Stimulated activated CD8-positive, alpha-beta memory T cell treated with anti-CD3 and anti-CD28 coated beads, Interleukin-15, amount 100 ng/mL, for 4 hours (primary cell): ENCODE measurements around the gene MCF2L.

Source experiments
- DNase-seq, 2 donors: peaks; one replicate each; pipeline ENCODE4 v3.0.0-alpha.2; 2020; ENCODE audit warnings: low read depth in 2 of 2

Gene MCF2L

DNA sequence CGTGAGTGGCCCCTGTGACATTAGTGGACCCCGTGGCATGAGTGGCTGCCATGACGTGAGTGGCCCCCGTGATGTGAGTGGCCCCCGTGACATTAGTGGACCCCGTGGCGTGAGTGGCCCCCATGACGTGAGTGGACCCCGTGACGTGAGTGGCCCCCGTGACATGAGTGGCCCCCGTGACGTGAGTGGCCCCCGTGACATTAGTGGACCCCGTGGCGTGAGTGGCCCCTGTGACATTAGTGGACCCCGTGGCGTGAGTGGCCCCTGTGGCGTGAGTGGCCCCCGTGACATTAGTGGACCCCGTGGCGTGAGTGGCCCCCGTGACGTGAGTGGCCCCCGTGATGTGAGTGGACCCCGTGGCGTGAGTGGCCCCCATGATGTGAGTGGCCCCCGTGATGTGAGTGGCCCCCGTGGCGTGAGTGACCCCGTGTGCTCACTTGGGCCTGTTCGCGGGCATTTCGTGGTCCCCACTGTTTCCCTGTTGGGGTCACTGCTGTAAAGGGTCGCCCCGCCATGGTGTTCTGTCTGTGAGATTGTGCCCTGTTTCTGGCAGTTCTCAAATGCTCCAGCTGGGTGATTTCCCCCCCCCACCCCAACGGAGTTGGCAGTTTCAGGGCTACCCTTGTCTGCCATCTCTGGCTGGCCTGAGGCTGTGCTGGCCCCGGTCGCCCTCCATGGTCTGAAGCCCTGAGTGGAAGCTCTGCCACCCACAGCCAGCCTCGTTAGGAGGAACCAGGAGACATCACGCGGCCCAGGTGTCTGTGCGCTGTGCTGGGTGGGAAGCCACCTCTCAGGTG lies 64.2 kb downstream of the MCF2L start:
- DNase-seq = no peak

DNA sequence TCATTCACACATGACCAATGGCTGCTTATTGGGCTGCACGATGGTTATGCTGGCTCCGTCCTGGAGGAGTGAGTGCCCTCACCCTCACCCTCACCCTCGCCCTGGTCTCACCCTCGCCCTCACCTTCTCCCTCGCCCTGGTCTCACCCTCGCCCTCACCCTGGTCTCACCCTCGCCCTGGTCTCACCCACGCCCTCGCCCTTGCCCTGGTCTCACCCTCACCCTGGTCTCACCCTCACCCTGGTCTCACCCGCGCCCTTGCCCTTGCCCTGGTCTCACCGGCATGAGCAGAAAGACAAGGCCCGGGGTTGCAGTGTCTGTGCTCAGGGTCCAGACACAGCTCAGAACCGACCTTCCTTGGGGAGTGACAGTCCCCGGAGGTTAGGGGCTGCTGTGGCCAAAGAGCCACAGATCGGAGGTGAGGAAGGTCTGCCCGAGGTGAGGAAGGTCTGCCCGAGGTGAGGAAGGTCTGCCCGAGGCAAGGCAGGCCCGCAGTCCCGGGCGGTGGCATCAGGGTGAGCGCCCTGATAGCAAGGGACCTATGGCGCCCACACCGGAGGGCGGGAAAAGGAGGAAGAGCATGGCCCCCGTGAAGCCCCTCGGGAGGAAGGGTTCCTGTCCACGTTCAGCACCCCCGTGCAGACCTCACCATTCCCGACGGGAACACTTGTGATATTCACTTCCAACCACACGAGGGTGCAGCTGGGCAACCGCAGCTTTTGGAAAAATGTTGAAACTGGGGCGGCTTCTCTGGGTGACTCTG lies 65.6 kb downstream of the MCF2L start:
- DNase-seq = no peak

DNA sequence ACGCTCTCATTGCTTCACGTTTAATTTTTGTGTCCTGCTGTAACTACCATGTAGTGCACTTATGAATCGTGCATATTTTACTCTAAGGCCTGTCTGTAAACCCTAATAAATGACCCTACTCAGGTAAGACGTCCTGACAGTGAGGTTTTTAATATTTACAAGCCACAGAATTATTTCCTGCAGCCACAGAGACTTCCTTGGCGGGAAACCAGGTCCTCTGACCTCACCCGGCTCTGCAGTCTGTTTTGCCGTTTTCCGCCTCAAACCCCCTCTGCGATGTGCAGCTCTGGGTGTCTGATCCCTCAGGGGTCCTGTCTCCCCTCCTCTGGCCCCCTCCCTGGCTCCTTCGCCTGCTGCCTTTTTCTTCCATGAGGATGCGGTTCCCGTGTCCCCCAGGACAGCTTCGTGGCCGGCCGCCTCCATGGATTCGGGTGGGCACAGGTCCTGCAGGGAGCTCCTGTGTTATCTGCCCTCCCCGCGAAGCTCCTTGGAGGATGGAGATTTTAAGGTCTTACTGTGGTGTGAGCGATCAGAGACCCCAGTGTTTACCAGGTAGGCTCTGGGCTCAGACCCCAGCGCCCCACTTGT lies 66.3 kb downstream of the MCF2L start:
- no peak for DNase-seq

DNA sequence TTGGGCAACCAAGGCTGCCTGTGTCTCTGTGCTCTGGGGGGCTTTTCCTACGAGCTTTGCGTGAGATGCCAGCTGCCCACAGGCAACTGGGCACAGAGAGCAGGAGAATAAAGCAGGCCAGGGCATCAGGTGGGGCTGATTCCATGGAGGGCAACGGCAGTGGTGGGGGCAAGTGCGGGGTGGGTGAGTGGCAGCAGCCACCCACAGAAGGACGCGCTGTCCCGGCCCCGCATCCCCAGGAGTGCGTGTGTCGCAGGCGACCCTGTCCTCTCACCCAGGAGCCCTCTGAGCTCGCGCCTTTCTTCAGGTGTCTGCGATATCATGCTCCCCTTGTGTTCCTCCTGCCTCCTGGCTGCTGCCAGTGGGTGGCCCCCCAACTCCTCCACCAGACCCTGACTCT lies 67.4 kb downstream of the MCF2L start:
- DNase-seq = no peak

DNA sequence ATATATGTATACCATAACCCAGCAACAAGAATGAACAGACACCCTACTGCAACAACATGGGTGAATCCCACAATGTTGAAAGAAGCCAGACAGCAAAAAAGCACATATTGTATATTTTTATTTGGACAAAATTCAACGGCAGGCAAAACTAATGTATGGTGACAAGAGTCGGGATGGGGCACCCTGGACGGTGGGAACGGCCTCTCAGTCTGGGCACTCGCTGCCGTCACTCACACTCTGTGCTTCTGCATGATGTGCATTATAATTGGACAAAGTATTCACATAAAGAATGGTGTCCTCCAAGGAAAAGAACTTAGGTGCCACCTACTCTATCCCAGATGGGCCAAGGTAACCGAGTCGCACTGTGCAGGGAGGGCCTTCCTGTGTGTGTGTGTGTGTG lies 71.0 kb downstream of the MCF2L start:
- no peak for DNase-seq

DNA sequence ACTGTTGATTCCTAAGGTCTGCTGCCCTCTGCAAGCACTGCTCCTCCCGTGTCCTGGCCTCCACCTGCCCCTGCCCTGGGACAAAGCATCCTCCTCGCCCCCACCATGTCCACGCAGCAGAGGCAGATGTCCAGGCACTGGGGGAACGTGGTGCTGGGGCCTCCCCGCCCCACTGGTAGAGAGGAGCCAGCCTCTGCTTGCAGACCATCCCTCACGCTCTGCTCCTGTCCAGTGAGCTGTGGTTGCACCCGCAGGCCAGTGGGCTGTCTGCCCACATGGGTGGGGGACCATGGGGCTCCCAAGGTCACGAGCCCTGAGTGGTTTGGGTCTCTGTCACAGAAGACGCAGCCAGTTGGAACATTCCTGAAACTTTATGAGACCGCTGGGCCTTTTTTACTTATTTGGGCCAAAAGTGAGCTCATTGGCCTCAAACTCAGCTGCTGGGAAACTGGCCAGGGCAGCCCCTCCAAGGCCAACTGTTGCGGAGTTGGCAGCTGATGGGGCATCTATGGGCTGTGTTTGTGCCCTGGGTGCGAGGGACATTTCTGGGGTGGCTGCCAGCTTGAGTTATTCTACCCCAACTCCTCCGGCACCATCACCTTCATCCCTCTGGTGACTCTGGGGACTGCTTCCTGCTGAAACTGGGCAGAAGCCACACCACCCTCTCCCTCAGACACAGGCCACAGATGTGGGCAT lies 71.7 kb downstream of the MCF2L start:
- no peak for DNase-seq

DNA sequence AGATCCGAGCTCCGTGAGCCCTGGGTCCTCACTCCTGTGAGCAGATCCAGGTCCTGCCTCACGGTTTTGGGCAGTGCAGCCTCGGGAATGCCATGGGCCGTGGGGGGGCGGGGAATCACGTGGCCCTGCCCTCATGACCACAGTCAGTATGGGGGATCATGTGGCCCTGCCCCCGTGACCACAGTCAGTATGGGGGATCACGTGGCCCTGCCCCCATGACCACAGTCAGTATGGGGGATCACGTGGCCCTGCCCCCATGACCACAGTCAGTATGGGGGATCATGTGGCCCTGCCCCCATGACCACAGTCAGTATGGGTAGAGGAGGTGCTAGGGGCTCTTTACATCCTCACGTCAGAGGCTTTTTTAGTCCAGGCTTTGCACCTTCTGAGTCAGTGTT lies 72.3 kb downstream of the MCF2L start:
- no peak for DNase-seq

DNA sequence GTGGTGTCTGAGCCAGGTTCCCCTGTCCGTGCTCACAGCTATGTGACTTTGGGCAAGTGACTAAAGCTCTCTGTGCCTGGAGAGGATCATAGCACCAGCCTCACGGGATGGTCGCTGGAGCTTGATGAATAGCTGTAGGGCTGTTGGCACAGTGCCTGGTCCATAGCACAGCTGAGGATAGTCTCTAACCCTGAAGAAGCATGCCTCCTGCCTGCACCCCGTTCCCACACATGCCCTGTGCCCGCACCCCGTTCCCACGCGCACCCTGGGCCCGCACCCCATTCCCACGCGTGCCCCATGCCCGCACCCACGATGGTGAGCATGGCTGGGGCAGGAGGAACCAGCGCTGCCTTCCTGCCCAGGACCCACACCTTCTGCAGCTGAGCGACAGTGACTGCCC lies 72.9 kb downstream of the MCF2L start:
- DNase-seq = no peak

DNA sequence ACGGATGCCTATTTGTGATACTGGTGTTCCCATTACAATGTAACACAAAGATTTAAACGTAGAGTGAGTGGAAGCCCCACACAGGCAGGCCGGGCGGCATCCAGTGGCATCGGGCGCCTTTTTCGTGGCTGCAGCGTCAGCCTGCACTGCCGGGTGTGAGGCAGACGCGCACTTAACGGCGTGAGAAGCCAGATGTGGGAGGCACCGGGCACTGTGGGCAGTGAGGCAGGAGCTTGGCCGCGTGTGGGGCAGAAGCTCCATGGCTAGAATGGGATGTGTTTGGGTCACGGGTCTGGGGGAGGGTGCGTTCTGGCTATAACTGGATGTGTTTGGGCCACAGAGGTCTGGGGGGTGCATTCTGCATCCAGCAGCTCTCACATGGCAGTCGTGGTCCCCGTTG lies 73.4 kb downstream of the MCF2L start:
- DNase-seq = no peak

DNA sequence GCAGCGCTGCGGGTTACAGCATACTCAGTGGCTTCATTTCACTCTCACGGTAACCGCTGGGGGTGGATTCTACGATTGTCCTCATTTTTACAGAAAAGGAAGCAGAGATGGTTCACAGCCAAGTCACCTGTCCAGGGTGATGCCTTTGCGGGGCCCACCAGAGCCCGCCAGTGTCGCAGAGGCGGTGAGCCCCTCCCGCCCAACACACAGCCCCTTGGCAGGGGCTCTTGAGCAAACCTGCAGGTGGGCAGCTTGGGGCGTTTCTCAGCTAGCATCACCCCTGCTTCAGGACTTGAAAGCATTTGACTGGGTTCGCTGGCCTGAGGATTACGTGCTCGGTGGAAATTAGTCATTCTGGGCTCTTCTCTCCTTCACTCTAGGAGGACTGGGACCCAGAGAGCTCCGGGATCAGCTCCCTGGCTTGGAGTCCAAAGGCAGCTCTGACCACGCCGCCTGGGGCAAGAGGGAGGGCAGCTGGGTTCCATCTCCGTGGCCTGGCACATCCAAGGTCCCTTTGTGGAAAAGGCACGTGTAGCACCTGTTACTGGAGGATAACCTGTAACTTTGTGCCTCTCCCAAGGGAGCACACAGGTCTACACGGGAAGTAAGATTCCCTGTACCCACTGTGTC lies 74.1 kb downstream of the MCF2L start:
- no peak for DNase-seq

DNA sequence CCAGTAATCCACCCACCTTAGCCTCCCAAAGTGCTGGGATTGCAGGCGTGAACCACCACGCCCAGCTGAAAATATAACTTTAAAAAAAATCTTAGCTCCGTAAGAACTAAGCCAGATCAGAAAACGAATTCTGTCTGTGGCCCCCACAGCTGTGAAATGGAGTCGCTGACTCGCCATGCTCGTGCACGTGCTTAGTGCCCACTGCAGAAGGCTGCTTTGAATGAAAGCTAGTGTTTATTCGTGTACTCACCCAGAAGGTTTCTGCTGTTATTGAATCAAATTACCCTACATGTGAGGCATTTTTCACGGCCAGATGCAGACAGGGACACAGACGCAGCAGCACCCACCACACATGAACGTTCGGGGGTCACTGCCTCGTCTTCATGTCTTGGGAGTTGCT lies 74.9 kb downstream of the MCF2L start:
- no peak for DNase-seq

DNA sequence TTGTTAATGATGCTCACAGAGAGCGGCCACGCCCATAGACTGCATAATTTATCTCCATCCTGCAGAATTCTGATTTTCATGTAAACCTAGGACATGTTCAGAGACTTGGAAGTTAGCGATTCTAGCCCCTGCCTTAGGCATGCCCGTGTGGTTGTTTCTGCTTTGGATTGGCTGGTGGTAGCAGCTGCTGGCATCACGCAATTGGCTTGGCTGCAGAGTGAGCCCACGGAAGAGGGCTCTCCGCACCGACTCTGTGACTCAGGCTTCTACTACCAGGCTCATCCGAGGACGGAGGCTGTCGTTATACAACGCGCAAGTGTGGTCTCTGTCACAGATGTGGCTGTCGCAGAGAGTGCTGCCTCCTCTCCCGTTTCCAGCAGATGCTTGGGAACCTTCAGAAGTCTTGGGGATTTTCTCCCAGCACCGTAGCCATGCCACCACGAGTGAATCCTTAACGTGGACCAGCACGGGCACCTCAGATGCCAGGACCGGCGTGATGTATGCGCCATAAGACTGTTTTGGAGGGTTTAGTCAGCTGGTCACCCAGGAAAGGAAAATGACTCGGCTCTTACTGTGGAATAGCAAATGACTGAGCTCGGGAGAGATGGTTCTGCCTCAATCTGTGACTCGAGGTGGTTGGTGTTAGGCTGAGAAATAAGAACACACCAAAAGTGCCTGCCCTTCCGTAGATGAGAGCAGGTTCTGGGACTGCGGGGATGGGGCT lies 75.5 kb downstream of the MCF2L start:
- DNase-seq = no peak

DNA sequence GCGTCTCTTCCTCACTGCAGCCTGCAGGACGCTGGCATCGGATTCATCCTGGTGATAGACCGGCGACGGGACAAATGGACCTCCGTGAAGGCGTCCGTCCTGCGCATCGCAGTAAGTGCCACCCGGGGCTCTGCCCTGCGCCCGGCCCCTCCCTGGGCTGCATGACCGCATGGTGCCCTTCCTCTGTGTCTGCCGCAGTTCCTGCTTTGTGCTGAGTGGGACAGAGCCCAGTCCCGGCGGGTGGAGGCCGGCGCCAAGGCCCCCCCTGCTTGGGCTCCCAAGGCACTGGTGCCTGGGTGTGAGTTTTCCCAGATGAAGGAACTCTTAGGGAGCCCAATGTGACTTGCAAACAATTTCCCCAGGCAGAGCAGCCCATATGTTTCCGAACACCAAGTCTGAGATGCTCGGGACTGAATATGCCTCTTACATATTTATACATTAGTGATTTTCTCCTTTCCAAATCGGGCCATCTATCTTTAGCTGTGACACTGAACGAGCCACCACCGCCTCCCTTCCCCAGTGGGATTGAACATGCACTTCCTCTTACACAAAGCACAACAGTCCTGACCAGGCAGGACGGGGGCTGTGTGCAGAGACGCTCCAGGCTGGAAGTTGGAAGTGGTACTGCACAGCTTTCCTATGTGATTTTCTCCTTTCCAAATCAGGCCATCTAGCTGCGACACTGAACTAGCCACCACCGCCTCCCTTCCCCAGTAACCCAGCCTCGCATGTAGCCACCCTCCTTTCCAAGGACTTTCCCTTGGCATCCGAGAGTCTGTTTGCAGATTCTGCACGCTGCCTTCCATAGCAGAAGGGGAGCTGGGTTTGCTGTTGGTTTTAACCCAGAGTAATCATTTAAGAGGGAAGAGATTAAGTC lies 76.5 kb downstream of the MCF2L start:
- DNase-seq = no peak

DNA sequence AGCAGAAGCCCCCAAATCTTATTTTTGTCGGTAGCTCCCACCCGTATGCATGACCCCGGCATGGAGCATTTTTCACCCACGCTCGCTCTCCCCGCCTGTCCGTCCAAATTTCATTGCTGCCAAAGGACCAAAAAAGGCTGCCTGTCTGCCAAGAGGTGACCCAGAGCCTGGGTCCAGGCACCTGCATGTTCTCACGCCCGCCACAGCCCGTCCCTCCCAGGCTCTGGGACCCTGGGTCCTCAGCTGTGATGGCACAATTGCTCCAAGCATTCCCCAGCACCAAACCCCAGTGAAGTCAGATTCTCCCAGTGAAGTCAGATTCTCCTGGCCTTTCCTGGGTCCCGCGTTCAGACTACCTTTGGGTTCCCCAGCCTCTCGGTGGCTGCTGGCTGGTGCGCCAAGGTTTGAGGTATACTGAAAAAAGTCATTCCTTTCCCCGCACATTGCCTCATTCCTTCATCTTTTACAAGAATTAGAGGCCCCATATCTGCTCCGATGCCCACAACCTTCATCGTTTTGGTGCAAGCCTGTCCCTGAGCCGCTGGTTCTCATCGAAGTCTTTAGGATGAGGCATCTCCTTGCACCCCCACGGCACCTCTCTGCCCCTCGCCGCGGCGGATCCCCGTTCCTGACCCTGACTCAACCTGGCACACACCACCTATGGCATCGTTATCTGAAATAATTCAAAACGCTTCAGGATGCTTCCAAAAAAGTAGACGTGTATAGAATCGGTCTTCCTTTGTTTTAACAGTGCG lies 77.3 kb downstream of the MCF2L start:
- DNase-seq = no peak

DNA sequence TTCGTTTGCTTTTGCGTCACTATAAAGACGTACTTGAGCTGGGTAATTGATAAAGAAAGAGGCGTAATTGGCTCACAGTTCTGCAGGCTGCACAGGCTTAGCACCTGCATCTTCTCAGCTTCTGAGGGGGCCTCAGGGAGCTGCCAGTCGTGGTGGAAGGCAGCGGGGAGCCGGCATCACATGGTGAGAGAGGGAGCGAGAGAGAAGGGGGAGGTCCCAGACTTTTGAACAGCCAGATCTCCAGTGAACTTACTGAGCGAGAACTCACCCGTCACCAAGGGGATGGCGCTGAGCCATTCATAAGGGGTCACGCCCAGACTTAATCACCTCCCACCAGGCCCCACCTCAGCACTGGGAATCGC lies 77.8 kb downstream of the MCF2L start:
- DNase-seq = no peak

DNA sequence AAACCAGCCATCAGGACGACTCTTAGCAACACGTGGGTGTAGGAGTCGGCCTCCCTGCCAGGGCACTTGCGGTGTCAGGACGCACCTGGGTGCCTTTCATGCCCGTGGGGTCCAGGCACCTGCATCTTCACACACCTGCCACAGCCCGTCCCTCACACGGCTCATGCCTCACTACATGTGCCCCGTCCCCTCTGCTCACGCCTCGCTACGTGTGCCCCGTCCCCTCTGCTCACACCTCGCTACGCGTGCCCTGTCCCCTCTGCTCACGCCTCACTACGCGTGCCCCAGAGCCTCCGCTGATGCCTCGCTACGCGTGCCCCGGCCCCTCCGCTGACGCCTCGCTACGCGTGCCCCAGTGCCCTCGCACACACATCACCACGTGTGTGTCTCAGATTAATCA lies 78.6 kb downstream of the MCF2L start:
- no peak for DNase-seq

DNA sequence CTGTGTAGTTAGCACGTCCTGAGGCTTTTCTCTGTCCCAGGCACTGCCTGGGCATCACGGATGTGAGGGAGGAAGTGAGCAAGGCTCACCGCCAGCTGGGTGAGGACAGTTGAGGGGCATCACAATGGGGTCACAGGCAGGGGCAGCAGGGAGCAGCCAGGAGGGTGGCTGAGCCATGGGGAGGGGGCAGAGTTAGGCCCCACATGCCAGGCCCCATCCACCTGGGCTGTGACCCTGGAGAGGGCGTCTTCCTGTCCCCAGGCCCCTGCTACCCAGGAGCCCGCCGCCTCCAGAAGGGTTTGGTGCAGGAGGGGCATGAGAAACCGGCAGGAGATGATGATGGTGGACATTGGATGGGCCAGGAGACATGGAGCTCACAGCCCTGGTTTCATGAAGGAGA lies 79.8 kb downstream of the MCF2L start:
- DNase-seq = no peak

DNA sequence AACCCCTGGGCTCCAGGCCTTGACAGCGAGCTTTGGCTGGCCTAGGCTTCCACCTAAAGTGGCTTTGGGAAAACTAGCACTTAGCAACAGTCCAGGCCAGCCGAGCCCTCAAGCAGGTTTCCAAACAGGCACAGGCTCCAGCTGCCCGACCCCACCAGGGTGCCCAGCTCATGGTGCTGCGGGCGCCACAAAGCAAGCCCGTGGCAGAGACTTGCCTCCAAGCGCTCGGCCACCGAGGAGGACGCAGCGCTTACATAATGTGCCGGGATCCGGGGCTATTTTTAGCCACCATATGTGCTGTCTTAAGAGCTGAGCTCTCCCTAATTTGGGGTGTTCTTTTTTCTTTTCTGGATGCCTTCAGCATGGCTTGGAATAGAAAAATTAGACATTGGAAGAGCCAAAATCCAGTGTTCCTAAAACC lies 80.5 kb downstream of the MCF2L start:
- no peak for DNase-seq

DNA sequence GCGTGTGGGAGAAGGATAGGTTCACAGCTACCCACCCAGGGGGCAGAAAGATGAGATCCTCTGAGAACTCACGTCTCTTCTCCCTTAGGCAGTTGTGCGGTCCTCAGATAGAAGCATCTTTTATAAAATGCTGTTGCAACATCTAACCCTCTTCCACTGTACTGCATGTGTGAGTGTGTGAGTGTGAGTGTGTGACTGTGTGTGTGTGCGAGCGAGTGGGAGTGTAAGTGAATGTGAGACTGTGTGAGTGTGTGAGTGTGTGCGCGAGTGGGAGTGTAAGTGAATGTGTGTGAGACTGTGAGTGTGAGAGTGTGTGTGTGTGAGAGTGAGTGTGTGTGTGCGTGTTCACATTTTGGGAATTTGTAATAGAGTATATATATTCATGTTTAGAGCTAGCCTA lies 81.0 kb downstream of the MCF2L start:
- no peak for DNase-seq
